Gastroesophageal sphincter (tissue), 4 donors: Measurements from ENCODE around the gene RASL10B. TPM values are rescaled to one million over a fixed set of nuclear protein-coding genes. Genes with fewer than 3 reads are reported as not detected.

ENCODE experiments used
- ATAC-seq: fragments of 150-250 bp; one replicate; pipeline ENCODE4 v1.9.1; 2016; ENCODE audit warnings: mild to moderate bottlenecking, moderate library complexity
- H3K27ac ChIP-seq, 4 donors: fragments of 200-600 bp; sonication (generic) in 3 of 4; 1 replicate in 3 of 4; 2 replicates in 1 of 4; pipeline ENCODE4 v1.5.1; 2016 to 2019
- H3K27me3 ChIP-seq: fragments of 200-600 bp; sonication (generic); one replicate; pipeline ENCODE4 v1.5.1; 2019
- H3K36me3 ChIP-seq, 2 donors: fragments of 200-600 bp; sonication (generic); one replicate each; pipeline ENCODE4 v1.5.1; 2019; ENCODE audit warnings: control low read depth in 1 of 2
- H3K4me1 ChIP-seq, 3 donors: fragments of 200-600 bp; sonication (generic); 1 replicate in 2 of 3; 2 replicates in 1 of 3; pipeline ENCODE4 v1.5.1; 2016 to 2019; ENCODE audit warnings: control low read depth in 2 of 3
- H3K4me3 ChIP-seq, 2 donors: fragments of 200-600 bp; sonication (generic); one replicate each; pipeline ENCODE4 v1.5.1; 2019; ENCODE audit warnings: mild to moderate bottlenecking in 1 of 2, moderate library complexity in 1 of 2
- H3K9me3 ChIP-seq, 3 donors: fragments of 200-600 bp; sonication (generic); one replicate each; pipeline ENCODE4 v1.5.1; 2017 to 2019; ENCODE audit warnings: control low read depth in 2 of 3
- EP300 ChIP-seq: sonication (generic); formaldehyde crosslinking; IDR thresholded peaks from one replicate; pipeline ENCODE4 v1.6.1; 2017; ENCODE audit warnings: antibody characterized with exemption, mild to moderate bottlenecking
- POLR2A ChIP-seq, 2 donors: fragments of 450-650 bp; IDR thresholded peaks; one replicate each; pipeline ENCODE4 v1.6.1; 2017; ENCODE audit warnings: antibody characterized with exemption in 2 of 2, mild to moderate bottlenecking in 2 of 2, moderate library complexity in 1 of 2
- POLR2AphosphoS5 ChIP-seq: sonication (generic); formaldehyde crosslinking; IDR thresholded peaks from one replicate; pipeline ENCODE4 v1.6.1; 2017; ENCODE audit warnings: antibody characterized with exemption
- whole genome bisulfite sequencing, 2 donors: methylation state at CpG; one replicate each; pipeline ENCODE4 v1.1.5; 2018; ENCODE audit warnings: low coverage in 1 of 2; 5-methylcytosine and 5-hydroxymethylcytosine counted together
- total RNA-seq, 4 donors: library from RNA; depleted of rRNA; stranded (reverse); fragments of >200 nt; gene quantifications; one replicate each; pipeline ENCODE4 v1.1.0, GENCODE V29; 2016
- TF ChIP-seq, protein P1 (sequence below), 4 experiments: fragments of 200-600 bp in 2 of 4; fragments of 450-650 bp in 2 of 4; sonication (generic) in 1 of 4; IDR thresholded peaks; one replicate each; pipeline ENCODE4 v1.5.1; 2017 to 2019; ENCODE audit warnings: antibody characterized with exemption in 4 of 4, mild to moderate bottlenecking in 2 of 4, moderate library complexity in 2 of 4

Gene RASL10B
- total RNA-seq, 4 donors from 2014 or later: 4.2 to 25.9 (median 15.4) TPM

DNA sequence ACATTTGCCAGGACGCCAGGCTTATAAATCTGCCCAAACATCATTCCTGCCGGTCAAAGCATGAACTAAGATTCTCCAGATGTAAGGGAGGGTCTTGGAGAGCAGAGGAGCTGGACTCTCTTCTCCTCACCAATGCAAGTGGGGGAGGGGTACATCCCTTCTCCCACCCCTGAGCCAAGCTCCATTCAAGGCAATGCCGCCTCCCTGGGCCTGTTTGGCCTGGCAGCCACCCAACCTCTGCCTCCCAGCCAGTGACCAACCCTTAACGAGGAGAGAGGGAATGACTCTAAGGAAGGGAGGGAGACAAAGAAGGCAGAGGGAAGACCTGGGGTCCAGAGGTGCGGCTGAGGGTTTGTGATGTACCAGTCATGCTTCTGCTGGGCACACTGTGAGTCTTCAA lies 43.1 kb downstream of the RASL10B start:
- WGBS, 2 donors: 20% methylated on average over 1 of the region's 5 CpGs; no CpG with 5 or more reads in 1 of the 2 donors
- Histone ChIP-seq H3K9me3 (no peaks in the 10 kb centered on the region), H3K27ac (peak overlapping the region; percentile 88 to 92 (median 90)), H3K27me3 (no peaks in the 10 kb centered on the region), H3K4me1 (peaks cover 3 to 74% (median 12%) of the 10 kb centered on the region in 3 donors), H3K4me3 (peak overlapping the region; percentile 8 to 37), H3K36me3 (peaks cover 0 to 9% of the 10 kb centered on the region in 2 donors)
- peak; percentile 83 for ATAC-seq
- TF ChIP-seq, protein P1, sequence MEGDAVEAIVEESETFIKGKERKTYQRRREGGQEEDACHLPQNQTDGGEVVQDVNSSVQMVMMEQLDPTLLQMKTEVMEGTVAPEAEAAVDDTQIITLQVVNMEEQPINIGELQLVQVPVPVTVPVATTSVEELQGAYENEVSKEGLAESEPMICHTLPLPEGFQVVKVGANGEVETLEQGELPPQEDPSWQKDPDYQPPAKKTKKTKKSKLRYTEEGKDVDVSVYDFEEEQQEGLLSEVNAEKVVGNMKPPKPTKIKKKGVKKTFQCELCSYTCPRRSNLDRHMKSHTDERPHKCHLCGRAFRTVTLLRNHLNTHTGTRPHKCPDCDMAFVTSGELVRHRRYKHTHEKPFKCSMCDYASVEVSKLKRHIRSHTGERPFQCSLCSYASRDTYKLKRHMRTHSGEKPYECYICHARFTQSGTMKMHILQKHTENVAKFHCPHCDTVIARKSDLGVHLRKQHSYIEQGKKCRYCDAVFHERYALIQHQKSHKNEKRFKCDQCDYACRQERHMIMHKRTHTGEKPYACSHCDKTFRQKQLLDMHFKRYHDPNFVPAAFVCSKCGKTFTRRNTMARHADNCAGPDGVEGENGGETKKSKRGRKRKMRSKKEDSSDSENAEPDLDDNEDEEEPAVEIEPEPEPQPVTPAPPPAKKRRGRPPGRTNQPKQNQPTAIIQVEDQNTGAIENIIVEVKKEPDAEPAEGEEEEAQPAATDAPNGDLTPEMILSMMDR (IDR thresholded peaks at IDR 0.05): no peak
- TF ChIP-seq POLR2A (IDR thresholded peaks at IDR 0.05) (peak; percentile 18 to 31), EP300 (no peak), POLR2AphosphoS5 (peak; percentile 78)

DNA sequence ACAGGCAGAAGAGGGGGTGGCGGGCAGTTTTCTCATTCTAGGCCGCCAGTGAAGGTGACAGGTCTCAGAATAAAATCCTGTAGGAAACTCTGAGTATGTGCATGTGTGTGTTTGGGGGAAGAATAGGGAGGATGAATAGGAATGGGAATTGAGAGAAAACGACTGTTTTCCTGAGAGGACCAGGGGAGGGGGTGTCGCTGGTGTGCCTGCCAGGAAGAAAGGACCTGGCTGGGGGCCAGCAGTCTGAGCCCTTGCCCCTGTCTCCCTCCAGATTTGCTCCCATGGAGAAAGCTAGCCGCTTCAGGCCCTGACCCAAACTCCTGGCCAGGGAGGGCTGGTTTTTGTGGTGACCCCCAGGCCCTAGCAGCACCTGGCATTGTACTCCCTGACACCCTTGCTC lies 43.6 kb downstream of the RASL10B start:
- H3K9me3 ChIP-seq: no peaks in the 10 kb centered on the region
- peak overlapping the region; percentile 8 to 37 for H3K4me3 ChIP-seq
- H3K36me3 ChIP-seq: peaks cover 0 to 9% of the 10 kb centered on the region in 2 donors
- H3K27ac ChIP-seq: peak overlapping the region; percentile 88 to 92 (median 90)
- H3K27me3 ChIP-seq: no peaks in the 10 kb centered on the region
- no peak for TF ChIP-seq POLR2AphosphoS5
- TF ChIP-seq EP300: no peak
- no peak for TF ChIP-seq POLR2A (IDR thresholded peaks at IDR 0.05)
- TF ChIP-seq, protein P1 (IDR thresholded peaks at IDR 0.05): no peak
- peaks cover 3 to 74% (median 12%) of the 10 kb centered on the region in 3 donors for H3K4me1 ChIP-seq
- 10 to 37% methylated on average over 3 of the region's 5 CpGs for WGBS, 2 donors
- no peak for ATAC-seq

DNA sequence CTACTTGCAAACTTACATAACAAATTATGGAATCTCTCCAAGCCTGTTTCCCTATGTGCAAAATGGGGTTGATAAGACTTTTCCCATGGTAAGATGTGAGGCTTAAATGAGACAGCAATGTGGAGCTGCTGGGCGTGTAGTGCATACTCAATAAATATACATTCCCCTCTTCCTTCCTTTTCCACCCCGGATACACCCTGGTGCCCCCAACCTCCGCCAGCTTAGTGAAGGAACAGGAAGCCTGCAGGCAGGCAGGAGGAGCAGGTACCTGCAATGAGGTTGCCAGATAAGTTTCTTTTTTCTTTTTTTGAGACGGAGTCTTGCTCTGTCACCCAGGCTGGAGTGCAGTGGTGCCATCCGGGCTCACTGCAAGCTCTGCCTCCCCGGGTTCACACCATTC lies 44.1 kb downstream of the RASL10B start:
- TF ChIP-seq POLR2AphosphoS5 (no peak), EP300 (no peak), POLR2A (IDR thresholded peaks at IDR 0.05) (no peak)
- TF ChIP-seq, protein P1 (IDR thresholded peaks at IDR 0.05): no peak
- Histone ChIP-seq H3K4me1 (peaks cover 3 to 74% (median 12%) of the 10 kb centered on the region in 3 donors), H3K27ac (peak overlapping the region; percentile 88 to 92 (median 90)), H3K27me3 (no peaks in the 10 kb centered on the region), H3K4me3 (peak overlapping the region in 1 of 2 donors; percentile 37), H3K36me3 (peaks cover 0 to 9% of the 10 kb centered on the region in 2 donors), H3K9me3 (no peaks in the 10 kb centered on the region)
- ATAC-seq: no peak
- 59% methylated on average over 5 of the region's 6 CpGs; no CpG with 5 or more reads in 1 of the 2 donors for WGBS, 2 donors

DNA sequence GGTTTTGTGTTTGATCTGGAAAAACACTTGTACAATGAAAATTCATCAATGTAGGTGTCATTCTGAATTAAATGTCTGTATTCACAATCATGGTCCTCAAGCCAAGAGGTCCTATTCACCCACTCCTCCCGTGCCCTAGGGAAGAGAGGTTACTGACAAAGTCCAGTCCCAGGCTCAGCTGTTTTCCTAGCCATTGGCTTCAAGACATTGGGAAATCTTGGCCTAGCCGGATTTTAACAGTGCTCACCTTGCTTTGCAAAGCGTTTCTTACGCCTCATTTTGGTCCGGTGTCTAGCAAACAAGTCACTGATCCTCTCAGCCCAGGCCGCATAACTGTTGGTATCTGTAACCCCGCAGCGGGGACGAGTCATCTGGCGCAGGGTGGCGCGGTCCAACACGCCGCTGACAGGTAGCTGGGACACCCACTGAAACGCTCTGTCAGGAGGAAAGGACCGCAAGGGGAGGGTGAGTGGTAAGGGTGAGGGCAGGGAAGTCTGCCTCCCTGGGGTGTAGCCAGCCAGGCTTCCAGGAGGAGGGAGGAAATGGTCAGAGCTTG lies 47.3 kb downstream of the RASL10B start:
- H3K9me3 ChIP-seq: no peaks in the 10 kb centered on the region
- 89 to 94% methylated on average over 5 to 13 of the region's 16 CpGs for WGBS, 2 donors
- ATAC-seq: no peak
- TF ChIP-seq, protein P1 (IDR thresholded peaks at IDR 0.05): no peak
- TF ChIP-seq POLR2A (IDR thresholded peaks at IDR 0.05): no peak
- no peak for TF ChIP-seq POLR2AphosphoS5
- TF ChIP-seq EP300: no peak
- H3K4me3 ChIP-seq: no peak overlapping the region
- H3K27ac ChIP-seq: peak overlapping the region; percentile 39 to 91 (median 78)
- no peaks in the 10 kb centered on the region for H3K27me3 ChIP-seq
- peaks cover 0 to 9% of the 10 kb centered on the region in 2 donors for H3K36me3 ChIP-seq
- H3K4me1 ChIP-seq: peaks cover 0 to 83% (median 10%) of the 10 kb centered on the region in 3 donors

DNA sequence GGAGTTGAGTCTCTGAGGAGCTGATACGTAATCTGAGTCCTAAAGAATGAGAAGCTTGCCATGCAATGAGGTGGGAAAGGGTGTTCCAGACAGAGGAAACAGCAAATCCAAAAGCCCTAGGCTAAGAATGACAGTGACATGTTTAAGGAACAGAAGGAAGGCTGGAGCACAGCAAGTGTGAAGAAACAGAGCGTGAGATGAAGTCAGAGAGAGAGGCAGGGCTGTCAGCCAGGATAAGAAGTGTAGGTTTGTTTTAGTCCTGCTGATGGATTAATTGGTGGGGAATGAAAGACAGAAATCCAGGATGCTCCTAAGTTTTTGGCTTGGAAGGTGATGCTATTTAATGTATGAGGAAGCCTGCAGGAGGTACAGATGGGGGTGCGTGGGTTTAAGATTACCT lies 49.5 kb downstream of the RASL10B start:
- Histone ChIP-seq H3K4me3 (no peak overlapping the region), H3K36me3 (peaks cover 0 to 9% of the 10 kb centered on the region in 2 donors), H3K27ac (peak overlapping the region in 3 of 4 donors; percentile 56 to 84 (median 81)), H3K27me3 (no peaks in the 10 kb centered on the region), H3K4me1 (peaks cover 0 to 82% (median 16%) of the 10 kb centered on the region in 3 donors), H3K9me3 (no peaks in the 10 kb centered on the region)
- 48 to 89% methylated on average over 1 to 3 of the region's 3 CpGs for WGBS, 2 donors
- no peak for TF ChIP-seq POLR2AphosphoS5
- no peak for TF ChIP-seq EP300
- TF ChIP-seq, protein P1 (IDR thresholded peaks at IDR 0.05): no peak
- no peak for ATAC-seq
